CD4-positive, alpha-beta memory T cell (primary cell): ENCODE results near the gene RABGAP1. TPM values are rescaled to one million over a fixed set of nuclear protein-coding genes. Genes with fewer than 3 reads are reported as not detected.

Experiments used
- CTCF ChIA-PET: fragments of 350-600 bp; sonication (Branson Sonifier 250); formaldehyde crosslinking; loops from one replicate; lab custom pipeline; 2021; ENCODE audit warnings: inconsistent platforms; ENCODE audit not compliant: partially characterized antibody; lab: Charles Lee
- POLR2A ChIA-PET: fragments of 350-600 bp; sonication (Branson Sonifier 250); formaldehyde crosslinking; loops from one replicate; lab custom pipeline; 2021; ENCODE audit not compliant: partially characterized antibody; lab: Charles Lee
- DNase-seq, 5 donors: peaks; one replicate each; pipeline versions ENCODE4 v3.0.0 to v3.0.0-alpha.2; 2020 to 2022; ENCODE audit warnings: mixed read lengths in 1 of 5
- H3K27ac ChIP-seq: one replicate; pipeline ENCODE4 v1.7.0; 2013; ENCODE audit warnings: low read depth, low read length
- H3K27me3 ChIP-seq: 2 replicates; pipeline ENCODE4 v1.7.0; 2013; ENCODE audit warnings: mild to moderate bottlenecking, low read length, moderate library complexity; ENCODE audit not compliant: insufficient read depth
- H3K36me3 ChIP-seq: 2 replicates; pipeline ENCODE4 v1.7.0; 2013; ENCODE audit warnings: mild to moderate bottlenecking, low read length, moderate library complexity; ENCODE audit not compliant: insufficient read depth
- H3K4me1 ChIP-seq: 2 replicates; pipeline ENCODE4 v1.7.0; 2013; ENCODE audit warnings: mild to moderate bottlenecking, low read length, moderate library complexity; ENCODE audit not compliant: insufficient read depth
- H3K4me3 ChIP-seq, 2 donors: one replicate each; pipeline ENCODE4 v1.7.0; 2013; ENCODE audit warnings: low read length in 2 of 2, mild to moderate bottlenecking in 1 of 2
- H3K9me3 ChIP-seq, 2 donors: one replicate each; pipeline ENCODE4 v1.7.0; 2013; ENCODE audit warnings: low read length in 2 of 2, control low read depth in 1 of 2; ENCODE audit not compliant: control insufficient read depth in 1 of 2
- H3K27ac Mint-ChIP-seq, 7 donors: one replicate each; pipeline ENCODE4 v1.8.0; 2020 to 2021; ENCODE audit warnings: mixed read lengths in 7 of 7, mild to moderate bottlenecking in 6 of 7, inconsistent platforms in 3 of 7, moderate library complexity in 3 of 7
- H3K27me3 Mint-ChIP-seq, 2 donors: one replicate each; pipeline ENCODE4 v1.8.0; 2020 to 2021; ENCODE audit warnings: mixed read lengths in 2 of 2
- H3K36me3 Mint-ChIP-seq, 2 donors: one replicate each; pipeline ENCODE4 v1.8.0; 2020 to 2021; ENCODE audit warnings: mixed read lengths in 2 of 2, inconsistent platforms in 1 of 2, mild to moderate bottlenecking in 1 of 2
- H3K4me1 Mint-ChIP-seq, 4 donors: one replicate each; pipeline ENCODE4 v1.8.0; 2020 to 2021; ENCODE audit warnings: mixed read lengths in 4 of 4, mild to moderate bottlenecking in 1 of 4
- H3K4me3 Mint-ChIP-seq, 8 donors: one replicate each; pipeline ENCODE4 v1.8.0; 2020 to 2021; ENCODE audit warnings: mixed read lengths in 8 of 8, mild to moderate bottlenecking in 7 of 8, moderate library complexity in 6 of 8, inconsistent platforms in 3 of 8
- H3K9me3 Mint-ChIP-seq, 8 donors: one replicate each; pipeline ENCODE4 v1.8.0; 2020 to 2021; ENCODE audit warnings: mixed read lengths in 8 of 8, mild to moderate bottlenecking in 5 of 8, inconsistent platforms in 3 of 8, moderate library complexity in 1 of 8
- intact Hi-C: fragments of 100-400 bp; cut with micrococcal nuclease; formaldehyde crosslinking; loops from one replicate; pipeline ENCODE4 v1.15.1; 2023
- polyA plus RNA-seq, 2 donors: library from polyadenylated mRNA; unstranded; fragments of 300-500 nt; fragmentation: Illumina TruSeq; gene quantifications; one replicate each; pipeline ENCODE4 v1.2.3, GENCODE V29; 2021
- total RNA-seq, 2 experiments: library from RNA; stranded (reverse); gene quantifications; one replicate each; pipeline ENCODE4 v1.2.3, GENCODE V29; 2021

The RABGAP1 gene
- total and polyA plus RNA-seq, 4 experiments from 2014 or later: 21.6 to 43.6 (median 33.7) TPM

- H3K36me3 Mint-ChIP-seq: peaks cover 4 to 11% of the 10 kb centered on the region in 2 donors
These were observed 9.4 kb downstream of the RABGAP1 start for GRCh38 chr9:122950263-122950662.

GRCh38 chr9:122951056-122951455 is 10.2 kb downstream of the RABGAP1 start:
- no peak for DNase-seq
- Histone ChIP-seq H3K36me3 (no peaks in the 10 kb centered on the region), H3K27me3 (no peaks in the 10 kb centered on the region), H3K4me3 (no peak overlapping the region), H3K4me1 (peaks cover 15% of the 10 kb centered on the region), H3K9me3 (no peaks in the 10 kb centered on the region), H3K27ac (no peak overlapping the region)
- Mint-ChIP-seq H3K36me3 (peaks cover 3 to 8% of the 10 kb centered on the region in 2 donors), H3K9me3 (peaks cover 0 to 2% (median 0%) of the 10 kb centered on the region in 8 donors), H3K4me3 (no peak overlapping the region), H3K27ac (no peak overlapping the region), H3K27me3 (no peaks in the 10 kb centered on the region), H3K4me1 (peaks cover 23 to 54% (median 32%) of the 10 kb centered on the region in 4 donors)
- POLR2A ChIA-PET: no interaction called here
- CTCF ChIA-PET: no interaction called here
- intact Hi-C loops: no loop called here

More at GRCh38 chr9:122950263-122950662, 9.4 kb downstream of the RABGAP1 start:
- intact Hi-C loops: no loop called here
- Histone ChIP-seq H3K36me3 (no peaks in the 10 kb centered on the region), H3K4me3 (no peak overlapping the region), H3K4me1 (peaks cover 15% of the 10 kb centered on the region), H3K9me3 (no peaks in the 10 kb centered on the region), H3K27ac (no peak overlapping the region), H3K27me3 (no peaks in the 10 kb centered on the region)
- Mint-ChIP-seq H3K9me3 (no peaks in the 10 kb centered on the region), H3K4me1 (peaks cover 31 to 56% (median 38%) of the 10 kb centered on the region in 4 donors), H3K4me3 (no peak overlapping the region), H3K27me3 (no peaks in the 10 kb centered on the region), H3K27ac (no peak overlapping the region)
- no peak for DNase-seq
- ChIA-PET CTCF (no interaction called here), POLR2A (no interaction called here)

- no peaks in the 10 kb centered on the region for H3K9me3 ChIP-seq
- intact Hi-C loops: no loop called here
- no peaks in the 10 kb centered on the region for H3K36me3 ChIP-seq
- Mint-ChIP-seq H3K4me1 (peaks cover 12 to 33% (median 18%) of the 10 kb centered on the region in 4 donors), H3K27me3 (no peaks in the 10 kb centered on the region), H3K27ac (no peak overlapping the region), H3K9me3 (peaks cover 0 to 2% (median 0%) of the 10 kb centered on the region in 8 donors), H3K36me3 (peaks cover 7 to 24% of the 10 kb centered on the region in 2 donors), H3K4me3 (no peak overlapping the region)
- H3K27ac ChIP-seq: no peak overlapping the region
- ChIA-PET POLR2A (interaction anchor here (1.3 kb wide), 1 partner anchor 13 kb away, joined by 4 read pairs; the partner anchor contains the start of gene RABGAP1), CTCF (no interaction called here)
- no peaks in the 10 kb centered on the region for H3K27me3 ChIP-seq
- no peak overlapping the region for H3K4me3 ChIP-seq
- H3K4me1 ChIP-seq: no peaks in the 10 kb centered on the region
- DNase-seq: no peak
These were observed 13.5 kb downstream of the RABGAP1 start for GRCh38 chr9:122954253-122954691.

GRCh38 chr9:122955961-122956360 is 15.1 kb downstream of the RABGAP1 start:
- Histone ChIP-seq H3K27me3 (no peaks in the 10 kb centered on the region), H3K36me3 (no peaks in the 10 kb centered on the region), H3K9me3 (no peaks in the 10 kb centered on the region), H3K4me3 (no peak overlapping the region), H3K4me1 (no peaks in the 10 kb centered on the region), H3K27ac (no peak overlapping the region)
- Mint-ChIP-seq H3K4me1 (peaks cover 1 to 19% (median 10%) of the 10 kb centered on the region in 4 donors), H3K36me3 (peaks cover 15 to 38% of the 10 kb centered on the region in 2 donors), H3K9me3 (peaks cover 0 to 4% (median 2%) of the 10 kb centered on the region in 8 donors), H3K27me3 (no peaks in the 10 kb centered on the region), H3K4me3 (no peak overlapping the region), H3K27ac (no peak overlapping the region)
- ChIA-PET CTCF (no interaction called here), POLR2A (no interaction called here)
- intact Hi-C loops: no loop called here
- DNase-seq: no peak

GRCh38 chr9:122961139-122961538 is 20.3 kb downstream of the RABGAP1 start:
- POLR2A ChIA-PET: interaction anchor here (1.7 kb wide), 1 partner anchor 20 kb away, joined by 5 read pairs; the partner anchor contains the start of gene RABGAP1
- no peak for DNase-seq
- intact Hi-C loops: no loop called here
- Mint-ChIP-seq H3K36me3 (peaks cover 24 to 58% of the 10 kb centered on the region in 2 donors), H3K9me3 (peaks cover 0 to 4% (median under 1%) of the 10 kb centered on the region in 8 donors), H3K4me1 (peaks cover 0 to 2% (median 0%) of the 10 kb centered on the region in 4 donors), H3K27ac (no peak overlapping the region), H3K4me3 (no peak overlapping the region), H3K27me3 (no peaks in the 10 kb centered on the region)
- Histone ChIP-seq H3K4me1 (no peaks in the 10 kb centered on the region), H3K4me3 (no peak overlapping the region), H3K27ac (no peak overlapping the region), H3K27me3 (no peaks in the 10 kb centered on the region), H3K36me3 (no peaks in the 10 kb centered on the region), H3K9me3 (no peaks in the 10 kb centered on the region)
- CTCF ChIA-PET: no interaction called here

- H3K4me3 ChIP-seq: no peak overlapping the region
- intact Hi-C loops: no loop called here
- CTCF ChIA-PET: no interaction called here
These were observed 34.4 kb downstream of the RABGAP1 start for GRCh38 chr9:122975196-122975595.

GRCh38 chr9:122978601-122979000 is 37.8 kb downstream of the RABGAP1 start:
- H3K4me1 Mint-ChIP-seq: peaks cover 0 to 11% (median 6%) of the 10 kb centered on the region in 4 donors
- Histone ChIP-seq H3K36me3 (no peaks in the 10 kb centered on the region), H3K27ac (no peak overlapping the region), H3K4me1 (no peaks in the 10 kb centered on the region), H3K9me3 (no peaks in the 10 kb centered on the region), H3K4me3 (no peak overlapping the region), H3K27me3 (no peaks in the 10 kb centered on the region)
- H3K27me3 Mint-ChIP-seq: no peaks in the 10 kb centered on the region
- POLR2A ChIA-PET: no interaction called here
- DNase-seq: no peak
- CTCF ChIA-PET: no interaction called here
- H3K4me3 Mint-ChIP-seq: no peak overlapping the region
- no peak overlapping the region for H3K27ac Mint-ChIP-seq
- peaks cover 2 to 18% of the 10 kb centered on the region in 2 donors for H3K36me3 Mint-ChIP-seq
- H3K9me3 Mint-ChIP-seq: no peaks in the 10 kb centered on the region
- intact Hi-C loops: no loop called here

More at GRCh38 chr9:122975196-122975595, 34.4 kb downstream of the RABGAP1 start:
- POLR2A ChIA-PET: no interaction called here
- H3K9me3 Mint-ChIP-seq: no peaks in the 10 kb centered on the region
- Histone ChIP-seq H3K27ac (no peak overlapping the region), H3K4me1 (no peaks in the 10 kb centered on the region), H3K9me3 (no peaks in the 10 kb centered on the region), H3K27me3 (no peaks in the 10 kb centered on the region), H3K36me3 (no peaks in the 10 kb centered on the region)
- no peaks in the 10 kb centered on the region for H3K27me3 Mint-ChIP-seq
- H3K27ac Mint-ChIP-seq: no peak overlapping the region
- peaks cover 12 to 33% of the 10 kb centered on the region in 2 donors for H3K36me3 Mint-ChIP-seq
- no peak for DNase-seq
- peaks cover 0 to 9% (median 7%) of the 10 kb centered on the region in 4 donors for H3K4me1 Mint-ChIP-seq
- H3K4me3 Mint-ChIP-seq: no peak overlapping the region
